HG02870 (cell line): ENCODE data around the gene PLEKHH2.
"Not testable (repeated sequence)": the region's sequence is repeated elsewhere in the genome, so short reads cannot be mapped to it uniquely, and the experiment has no call there.

Experiments
- ATAC-seq: cut with Tn5 transposase; IDR thresholded peaks from one replicate; pipeline ENCODE4 v1.9.1; 2021; ENCODE audit warnings: mild to moderate bottlenecking, moderate library complexity; ENCODE audit not compliant: unreplicated experiment

Gene PLEKHH2

GRCh38 chr2:43637030-43637803, at the start of gene PLEKHH2:
PLEKHH2 (plus strand) TSS chr2:43637260; CDS start chr2:43644674, 7,414 bp downstream.
- ATAC-seq = peak; percentile 100

GRCh38 chr2:43592443-43592842, 44.6 kb upstream of the PLEKHH2 start:
- ATAC-seq = no peak

- no peak for ATAC-seq
These were observed 43.8 kb upstream of the PLEKHH2 start for GRCh38 chr2:43593254-43593653.

- ATAC-seq = no peak
These were observed 42.2 kb upstream of the PLEKHH2 start for GRCh38 chr2:43594875-43595274.

- ATAC-seq = peak; percentile 98
These were observed 41.3 kb upstream of the PLEKHH2 start, which contains the start of gene THADA for GRCh38 chr2:43595603-43596412. THADA (minus strand) TSS chr2:43596038; CDS start chr2:43592392, 3,646 bp downstream.

- not testable (repeated sequence) for ATAC-seq
These were observed 36.5 kb upstream of the PLEKHH2 start for GRCh38 chr2:43600596-43600995.

GRCh38 chr2:43604674-43605073, 32.4 kb upstream of the PLEKHH2 start:
- no peak for ATAC-seq

GRCh38 chr2:43605079-43605655, 31.9 kb upstream of the PLEKHH2 start:
- ATAC-seq = no peak

- ATAC-seq = no peak
These were observed 31.2 kb upstream of the PLEKHH2 start for GRCh38 chr2:43605851-43606250.

- no peak for ATAC-seq
These were observed 27.7 kb upstream of the PLEKHH2 start for GRCh38 chr2:43609290-43609918.

- ATAC-seq = no peak
These were observed 26.7 kb upstream of the PLEKHH2 start for GRCh38 chr2:43610361-43610760.

- peak; percentile 78 for ATAC-seq
These were observed 24.8 kb upstream of the PLEKHH2 start for GRCh38 chr2:43611987-43612894.

- no peak for ATAC-seq
These were observed 24.1 kb upstream of the PLEKHH2 start for GRCh38 chr2:43612944-43613343.

- no peak for ATAC-seq
These were observed 19.9 kb upstream of the PLEKHH2 start for GRCh38 chr2:43616967-43617680.

GRCh38 chr2:43619511-43619910, 17.5 kb upstream of the PLEKHH2 start:
- ATAC-seq = no peak

- no peak for ATAC-seq
These were observed 14.1 kb upstream of the PLEKHH2 start for GRCh38 chr2:43622931-43623451.

GRCh38 chr2:43631618-43632317, 5.3 kb upstream of the PLEKHH2 start:
- ATAC-seq = no peak

- no peak for ATAC-seq
These were observed 2.3 kb upstream of the PLEKHH2 start for GRCh38 chr2:43634604-43635306.
